Measurements from ENCODE around the gene BRD3OS.

The BRD3OS gene

DNA sequence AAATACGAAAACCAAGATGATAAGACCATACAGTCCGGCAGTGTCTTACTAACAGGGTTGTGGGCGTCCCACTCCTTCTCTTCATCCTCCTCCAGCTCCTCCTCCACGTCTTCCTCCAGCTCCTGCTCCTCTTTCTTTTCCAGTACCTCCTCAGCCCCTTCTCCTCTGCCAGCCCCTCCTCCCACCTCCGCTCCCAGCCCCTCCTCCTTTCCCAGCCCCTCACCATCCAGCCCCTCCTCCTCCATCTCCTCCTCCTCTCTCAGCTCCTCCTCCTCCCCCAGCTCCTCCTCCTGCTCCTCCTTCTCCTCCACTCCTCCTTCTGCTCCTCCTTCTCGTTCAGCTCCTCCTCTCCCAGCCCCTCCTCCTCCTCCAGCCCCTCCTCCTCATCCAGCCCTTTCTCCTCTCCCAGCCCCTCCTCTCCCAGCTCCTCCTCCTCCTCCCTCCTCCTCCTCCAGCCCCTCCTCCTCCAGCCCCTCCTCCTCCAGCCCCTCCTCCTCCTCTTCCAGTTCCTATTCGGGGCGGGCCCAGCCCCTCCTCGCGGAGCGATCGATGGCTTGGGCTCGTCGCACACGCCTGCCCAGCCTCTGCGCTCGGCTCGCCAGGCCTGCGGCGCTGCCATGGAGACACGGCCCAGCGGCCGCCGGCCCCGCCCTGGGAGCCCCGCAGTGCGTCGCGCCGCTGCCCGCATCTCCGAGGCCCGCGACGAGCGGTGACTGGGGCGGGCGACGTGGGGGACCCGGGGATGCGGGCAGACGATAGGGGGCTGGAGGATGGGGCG lies at the start of gene BRD3OS:
TSS of gene BRD3OS (plus strand) at position 654 of the 778 bp plus-strand sequence. CDS start 1,267 bp downstream, outside the sequence.
- TF ChIP-seq, protein P1, sequence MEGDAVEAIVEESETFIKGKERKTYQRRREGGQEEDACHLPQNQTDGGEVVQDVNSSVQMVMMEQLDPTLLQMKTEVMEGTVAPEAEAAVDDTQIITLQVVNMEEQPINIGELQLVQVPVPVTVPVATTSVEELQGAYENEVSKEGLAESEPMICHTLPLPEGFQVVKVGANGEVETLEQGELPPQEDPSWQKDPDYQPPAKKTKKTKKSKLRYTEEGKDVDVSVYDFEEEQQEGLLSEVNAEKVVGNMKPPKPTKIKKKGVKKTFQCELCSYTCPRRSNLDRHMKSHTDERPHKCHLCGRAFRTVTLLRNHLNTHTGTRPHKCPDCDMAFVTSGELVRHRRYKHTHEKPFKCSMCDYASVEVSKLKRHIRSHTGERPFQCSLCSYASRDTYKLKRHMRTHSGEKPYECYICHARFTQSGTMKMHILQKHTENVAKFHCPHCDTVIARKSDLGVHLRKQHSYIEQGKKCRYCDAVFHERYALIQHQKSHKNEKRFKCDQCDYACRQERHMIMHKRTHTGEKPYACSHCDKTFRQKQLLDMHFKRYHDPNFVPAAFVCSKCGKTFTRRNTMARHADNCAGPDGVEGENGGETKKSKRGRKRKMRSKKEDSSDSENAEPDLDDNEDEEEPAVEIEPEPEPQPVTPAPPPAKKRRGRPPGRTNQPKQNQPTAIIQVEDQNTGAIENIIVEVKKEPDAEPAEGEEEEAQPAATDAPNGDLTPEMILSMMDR (IDR thresholded peaks at IDR 0.05; ENCODE audit: borderline replicate concordance, insufficient read depth, low read depth, low read length) = no peak
- peak within 1 kb of the TSS; percentile 92 for H3K4me3 ChIP-seq (ENCODE audit: low read depth, low read length)

DNA sequence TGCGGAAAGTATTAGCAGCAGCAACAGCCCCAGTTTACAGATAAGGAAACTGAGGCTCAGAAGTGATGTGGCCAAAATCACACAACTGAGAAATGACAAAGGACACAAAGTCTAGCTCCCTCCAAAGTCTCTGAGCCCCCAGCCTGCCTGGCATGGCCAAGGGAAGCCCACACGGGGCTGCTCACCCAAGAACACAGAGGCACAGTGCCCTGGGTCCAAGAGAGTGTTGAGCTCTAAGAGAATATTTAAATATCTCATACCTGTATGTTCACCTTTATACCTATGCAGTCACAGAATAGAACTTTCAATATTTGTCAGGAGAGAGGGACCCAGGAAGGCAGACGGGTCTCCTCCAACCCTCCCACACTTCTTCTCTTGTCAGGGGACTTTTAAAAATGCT lies 49.8 kb upstream of the BRD3OS start:
- TF ChIP-seq, protein P1 (IDR thresholded peaks at IDR 0.05; ENCODE audit: borderline replicate concordance, insufficient read depth, low read depth, low read length) = no peak

GRCh38 chr9:133976191-133976861 lies 49.0 kb upstream of the BRD3OS start:
- TF ChIP-seq, protein P1 (IDR thresholded peaks at IDR 0.05; ENCODE audit: borderline replicate concordance, insufficient read depth, low read depth, low read length) = no peak
- no peak overlapping the region for H3K4me3 ChIP-seq (ENCODE audit: low read depth, low read length)

More for the DNA sequence above, 49.8 kb upstream of the BRD3OS start:
- H3K4me3 ChIP-seq (ENCODE audit: low read depth, low read length) = no peak overlapping the region

DNA sequence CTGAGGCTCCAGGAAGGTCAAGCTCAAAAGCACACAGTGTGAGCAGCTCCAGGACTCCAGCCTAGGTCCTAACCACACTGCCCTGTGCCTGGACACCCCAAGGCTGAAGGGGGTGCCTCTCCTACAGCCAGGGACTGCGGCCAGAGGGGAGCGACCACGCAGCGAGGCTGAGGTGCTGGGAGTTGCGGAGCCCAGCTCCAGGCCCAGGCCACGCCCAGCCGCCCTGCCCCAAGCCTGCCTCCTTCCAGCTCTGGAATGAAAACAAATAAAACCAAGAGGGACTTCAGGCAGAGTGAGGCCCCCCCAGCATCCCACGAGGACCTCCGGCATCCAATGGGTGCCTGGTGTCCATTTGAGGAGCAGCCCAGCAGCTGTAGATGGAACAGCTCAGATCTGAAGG lies 48.4 kb upstream of the BRD3OS start:
- H3K4me3 ChIP-seq (ENCODE audit: low read depth, low read length) = no peak overlapping the region
- TF ChIP-seq, protein P1 (IDR thresholded peaks at IDR 0.05; ENCODE audit: borderline replicate concordance, insufficient read depth, low read depth, low read length) = no peak

DNA sequence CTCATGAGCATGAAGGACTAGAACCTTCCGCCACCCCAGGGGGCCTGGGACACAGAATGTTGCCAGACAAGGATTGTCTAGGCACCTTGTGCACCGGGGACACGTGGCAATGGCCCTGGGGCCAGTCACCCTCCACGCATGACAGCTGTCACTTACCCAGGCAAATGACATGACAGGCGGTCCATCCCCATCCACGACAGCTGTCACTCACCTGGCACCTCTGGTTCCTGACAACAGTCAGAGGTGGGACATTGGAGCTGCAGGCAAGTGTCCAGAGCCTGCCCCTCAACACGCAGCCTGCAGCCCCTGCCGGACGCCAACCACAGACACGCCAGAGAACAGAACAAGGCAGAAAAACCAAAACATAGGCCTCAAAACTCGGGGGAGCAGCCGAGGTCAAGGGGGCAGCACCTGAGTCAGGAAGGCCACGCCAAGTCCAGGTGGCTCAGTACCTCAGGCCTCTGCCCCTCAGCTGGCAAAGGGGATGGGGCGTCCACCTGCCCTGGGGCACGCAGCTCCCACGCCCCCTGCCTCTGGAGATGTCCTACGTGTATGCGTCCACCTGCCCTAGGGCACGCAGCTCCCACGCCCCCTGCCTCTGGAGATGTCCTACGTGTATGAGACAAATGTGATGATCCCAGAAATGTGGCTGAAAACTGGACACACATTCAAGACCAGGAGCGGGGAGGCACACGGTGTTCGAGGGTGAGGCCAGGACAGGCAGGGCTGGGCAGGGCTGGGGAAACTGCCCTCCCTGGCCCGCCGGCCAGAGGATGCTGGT lies 47.7 kb upstream of the BRD3OS start:
- no peak overlapping the region for H3K4me3 ChIP-seq (ENCODE audit: low read depth, low read length)
- TF ChIP-seq, protein P1 (IDR thresholded peaks at IDR 0.05; ENCODE audit: borderline replicate concordance, insufficient read depth, low read depth, low read length) = no peak

GRCh38 chr9:133978226-133978898 lies 46.9 kb upstream of the BRD3OS start:
- TF ChIP-seq, protein P1 (IDR thresholded peaks at IDR 0.05; ENCODE audit: borderline replicate concordance, insufficient read depth, low read depth, low read length) = no peak
- H3K4me3 ChIP-seq (ENCODE audit: low read depth, low read length) = no peak overlapping the region

Measured in GM12875 (cell line).